H1 (cell line): ENCODE measurements around the gene NMT1. TPM values are rescaled to one million over a fixed set of nuclear protein-coding genes. Genes with fewer than 3 reads are reported as not detected.

ENCODE experiments used
- CTCF ChIA-PET: fragments of 300-600 bp; sonication (Branson Sonifier 250); formaldehyde crosslinking; loops from one replicate; lab custom pipeline; 2021; ENCODE audit not compliant: partially characterized antibody; lab: Charles Lee
- POLR2A ChIA-PET: fragments of 300-600 bp; sonication (Branson Sonifier 250); formaldehyde crosslinking; loops from one replicate; lab custom pipeline; 2021; ENCODE audit warnings: inconsistent platforms; ENCODE audit not compliant: partially characterized antibody; lab: Charles Lee
- DNase-seq, 2 experiments: peaks; one replicate each; pipeline versions ENCODE4 v3.0.0 to v3.0.0-alpha.2; 2010 to 2022; ENCODE audit warnings: low spot score in 2 of 2, low read depth in 1 of 2, mixed read lengths in 1 of 2
- FAIRE-seq: peaks from 2 replicates; lab custom pipeline; 2011; peaks lifted over from hg19 to GRCh38; lab: Jason Lieb, UNC
- H2AFZ ChIP-seq: 2 replicates; pipeline ENCODE4 v1.8.1; 2012; ENCODE audit warnings: low read length, inconsistent platforms
- H2AK5ac ChIP-seq: 2 replicates; pipeline ENCODE4 v1.6.1; 2013; ENCODE audit warnings: low read depth, low read length
- H2BK120ac ChIP-seq: replicated peaks from 2 replicates; pipeline ENCODE3; 2013; ENCODE audit warnings: low read depth, low read length, inconsistent platforms
- H2BK12ac ChIP-seq: 2 replicates; pipeline ENCODE4 v1.6.1; 2013; ENCODE audit warnings: low read depth, low read length
- H2BK15ac ChIP-seq: 2 replicates; pipeline ENCODE4 v1.6.1; 2013; ENCODE audit warnings: low read length
- H2BK20ac ChIP-seq: 2 replicates; pipeline ENCODE4 v1.6.1; 2013; ENCODE audit warnings: low read length
- H2BK5ac ChIP-seq: 2 replicates; pipeline ENCODE4 v1.6.1; 2013; ENCODE audit warnings: low read depth, low read length
- H3K14ac ChIP-seq: 2 replicates; pipeline ENCODE4 v1.6.1; 2013; ENCODE audit warnings: inconsistent platforms; ENCODE audit not compliant: insufficient read length
- H3K18ac ChIP-seq: 2 replicates; pipeline ENCODE4 v1.6.1; 2013; ENCODE audit warnings: low read length; ENCODE audit errors: extremely low read depth
- H3K23ac ChIP-seq: 2 replicates; pipeline ENCODE4 v1.6.1; 2013; ENCODE audit warnings: inconsistent platforms; ENCODE audit not compliant: insufficient read length
- H3K23me2 ChIP-seq: 2 replicates; pipeline ENCODE4 v1.6.1; 2013; ENCODE audit warnings: low read depth, low read length
- H3K27ac ChIP-seq: 2 replicates; pipeline ENCODE4 v1.6.1; 2011; ENCODE audit warnings: low read depth, low read length, inconsistent platforms
- H3K27me3 ChIP-seq, 4 experiments: replicated peaks in 1 of 4; 1 replicate in 1 of 4; 2 replicates in 3 of 4; pipeline versions ENCODE4 v1.6.1 to v1.8.1; 2011 to 2013; ENCODE audit warnings: low read length in 3 of 4, mild to moderate bottlenecking in 3 of 4, inconsistent platforms in 2 of 4, mixed read lengths in 2 of 4, moderate library complexity in 1 of 4; ENCODE audit not compliant: control insufficient read depth in 3 of 4, insufficient read depth in 3 of 4; ENCODE audit errors: extremely low read depth in 1 of 4
- H3K36me3 ChIP-seq, 4 experiments: 2 replicates each; pipeline versions ENCODE4 v1.6.1 to v1.8.1; 2011 to 2013; ENCODE audit warnings: mild to moderate bottlenecking in 4 of 4, low read length in 3 of 4, moderate library complexity in 2 of 4, control low read depth in 1 of 4, inconsistent platforms in 1 of 4; ENCODE audit not compliant: insufficient read depth in 4 of 4, control insufficient read depth in 2 of 4
- H3K4ac ChIP-seq: replicated peaks from 2 replicates; pipeline ENCODE3; 2013; ENCODE audit warnings: low read length, low read depth, mixed read lengths, inconsistent platforms; ENCODE audit not compliant: insufficient read length
- H3K4me1 ChIP-seq, 4 experiments: replicated peaks in 1 of 4; 1 replicate in 1 of 4; 2 replicates in 3 of 4; pipeline versions ENCODE4 v1.6.1 to v1.8.1; 2011 to 2013; ENCODE audit warnings: low read length in 3 of 4, inconsistent platforms in 2 of 4, mixed read lengths in 1 of 4; ENCODE audit not compliant: insufficient read depth in 4 of 4, control insufficient read depth in 3 of 4
- H3K4me2 ChIP-seq, 2 experiments: 2 replicates each; pipeline versions ENCODE4 v1.6.1 to v1.8.1; 2011 to 2013; ENCODE audit warnings: low read depth in 2 of 2, low read length in 2 of 2, control low read depth in 1 of 2, inconsistent platforms in 1 of 2, mild to moderate bottlenecking in 1 of 2; ENCODE audit not compliant: insufficient read depth in 1 of 2
- H3K4me3 ChIP-seq, 4 experiments: fragments of 200-600, 300-600 bp in 1 of 4; sonication (generic), shearing (Covaris generic), sonication (Bioruptor Twin) in 1 of 4; 2 replicates each; pipeline versions ENCODE4 v1.5.1 to v1.8.1; 2011 to 2016; ENCODE audit warnings: low read length in 4 of 4, low read depth in 3 of 4, control low read depth in 2 of 4, inconsistent platforms in 2 of 4, mild to moderate bottlenecking in 2 of 4, mixed read lengths in 1 of 4, moderate library complexity in 1 of 4; ENCODE audit not compliant: insufficient read depth in 2 of 4; ENCODE audit errors: extremely low read depth in 1 of 4
- H3K56ac ChIP-seq: replicated peaks from 2 replicates; pipeline ENCODE3; 2013; ENCODE audit warnings: low read depth, mild to moderate bottlenecking, mixed read lengths, low read length, inconsistent platforms; ENCODE audit not compliant: insufficient read length
- H3K79me1 ChIP-seq: 2 replicates; pipeline ENCODE4 v1.6.1; 2013; ENCODE audit warnings: low read depth, low read length, control low read depth
- H3K79me2 ChIP-seq, 2 experiments: 2 replicates each; pipeline versions ENCODE4 v1.6.1 to v1.8.1; 2012 to 2013; ENCODE audit warnings: low read length in 2 of 2, mild to moderate bottlenecking in 2 of 2, inconsistent platforms in 1 of 2; ENCODE audit not compliant: insufficient read depth in 2 of 2, control insufficient read depth in 1 of 2
- H3K9ac ChIP-seq, 4 experiments: replicated peaks in 1 of 4; 1 replicate in 1 of 4; 2 replicates in 3 of 4; pipeline versions ENCODE4 v1.6.1 to v1.8.1; 2011 to 2013; ENCODE audit warnings: low read depth in 3 of 4, low read length in 3 of 4, control low read depth in 2 of 4, mild to moderate bottlenecking in 2 of 4, moderate library complexity in 2 of 4, inconsistent platforms in 1 of 4; ENCODE audit errors: extremely low read depth in 1 of 4
- H3K9me3 ChIP-seq, 2 experiments: 2 replicates each; pipeline versions ENCODE4 v1.6.1 to v1.8.1; 2012 to 2013; ENCODE audit warnings: mild to moderate bottlenecking in 2 of 2, moderate library complexity in 2 of 2, control low read depth in 1 of 2, inconsistent platforms in 1 of 2, low read depth in 1 of 2, low read length in 1 of 2, mixed read lengths in 1 of 2; ENCODE audit not compliant: insufficient read depth in 2 of 2
- H4K20me1 ChIP-seq, 2 experiments: replicated peaks in 1 of 2; 2 replicates each; pipeline versions ENCODE3 to v1.8.1; 2011 to 2013; ENCODE audit warnings: inconsistent platforms in 2 of 2, low read length in 2 of 2, mild to moderate bottlenecking in 1 of 2; ENCODE audit not compliant: insufficient read depth in 2 of 2, control insufficient read depth in 1 of 2
- H4K5ac ChIP-seq: 2 replicates; pipeline ENCODE4 v1.6.1; 2013; ENCODE audit warnings: low read length, low read depth, mixed read lengths, inconsistent platforms; ENCODE audit not compliant: insufficient read length
- H4K8ac ChIP-seq: 2 replicates; pipeline ENCODE4 v1.8.0; 2013; ENCODE audit warnings: mild to moderate bottlenecking, moderate library complexity, low read length, inconsistent platforms; ENCODE audit not compliant: insufficient read depth; ENCODE audit errors: extremely low read depth
- H4K91ac ChIP-seq: replicated peaks from 2 replicates; pipeline ENCODE3; 2013; ENCODE audit warnings: low read length, mixed read lengths, inconsistent platforms; ENCODE audit not compliant: insufficient read length
- BRCA1 ChIP-seq: IDR thresholded peaks from 2 replicates; pipeline ENCODE4 v1.6.1; 2012; ENCODE audit warnings: low read depth, low read length, improper control_type of control experiment
- CBX5 ChIP-seq: fragments of 300-800, 300-1000 bp; sonication (generic); IDR thresholded peaks from 2 replicates; pipeline ENCODE4 v1.7.1; 2016; ENCODE audit warnings: antibody characterized with exemption, low read length, low read depth
- CBX8 ChIP-seq: fragments of 300-800, 300-1000 bp; sonication (generic); IDR thresholded peaks from 2 replicates; pipeline ENCODE4 v1.7.1; 2016; ENCODE audit warnings: low read depth, low read length, borderline replicate concordance
- CEBPB ChIP-seq: IDR thresholded peaks from 2 replicates; pipeline ENCODE4 v1.6.1; 2012; ENCODE audit warnings: low read depth, low read length
- EGR1 ChIP-seq: IDR thresholded peaks from 2 replicates; pipeline ENCODE4 v1.6.1; 2011; ENCODE audit warnings: low read depth, low read length, borderline replicate concordance
- EP300 ChIP-seq, 2 experiments: IDR thresholded peaks; 1 replicate in 1 of 2; 2 replicates in 1 of 2; pipeline ENCODE4 v1.6.1; 2011 to 2012; ENCODE audit warnings: low read depth in 2 of 2, low read length in 2 of 2, mild to moderate bottlenecking in 2 of 2, borderline replicate concordance in 1 of 2, inconsistent platforms in 1 of 2, moderate library complexity in 1 of 2
- GTF2F1 ChIP-seq: IDR thresholded peaks from 2 replicates; pipeline ENCODE4 v1.6.1; 2012; ENCODE audit warnings: low read depth, low read length, improper control_type of control experiment, borderline replicate concordance
- JUND ChIP-seq: IDR thresholded peaks from 2 replicates; pipeline ENCODE4 v1.6.1; 2011; ENCODE audit warnings: mild to moderate bottlenecking, improper control_type of control experiment, low read length
- KDM1A ChIP-seq: fragments of 200-600, 300-600 bp; sonication (generic); IDR thresholded peaks from 2 replicates; pipeline ENCODE4 v1.7.1; 2016; ENCODE audit warnings: mild to moderate bottlenecking, low read length, borderline replicate concordance
- KDM4A ChIP-seq: IDR thresholded peaks from one replicate; pipeline ENCODE4 v1.7.1; 2012; ENCODE audit warnings: low read depth, mild to moderate bottlenecking, moderate library complexity, low read length, inconsistent platforms; ENCODE audit not compliant: severe bottlenecking
- SIN3A ChIP-seq, 2 experiments: IDR thresholded peaks in 1 of 2; conservative IDR thresholded peaks in 1 of 2; 2 replicates each; pipeline ENCODE4 v1.6.1; 2011 to 2012; ENCODE audit warnings: low read length in 2 of 2, improper control_type of control experiment in 1 of 2, low read depth in 1 of 2, mild to moderate bottlenecking in 1 of 2
- SIRT6 ChIP-seq: IDR thresholded peaks from one replicate; pipeline ENCODE4 v1.7.1; 2012; ENCODE audit warnings: low read length, inconsistent platforms
- WGBS, 2 experiments: shearing (Covaris generic) in 1 of 2; methylation state at CpG; one replicate each; pipeline versions ENCODE4 v1.1.6 to v1.1.7; 2013 to 2015; ENCODE audit warnings: low lambda C conversion rate in 2 of 2, mixed read lengths in 2 of 2, inconsistent platforms in 1 of 2, low coverage in 1 of 2, missing lambda C conversion rate in 1 of 2; ENCODE audit not compliant: insufficient replicate concordance in 2 of 2, insufficient coverage in 1 of 2, insufficient read length in 1 of 2; ENCODE audit errors: extremely low coverage in 1 of 2, missing lambda C conversion rate in 1 of 2; 5-methylcytosine and 5-hydroxymethylcytosine counted together
- polyA plus RNA-seq, 7 experiments: library from polyadenylated mRNA; depleted of rRNA in 3 of 7; stranded (reverse) in 5 of 7; unstranded in 2 of 7; fragments of >200 nt in 5 of 7; fragments of 200-250 nt in 2 of 7; gene quantifications; 1 replicate in 5 of 7; 2 replicates in 1 of 7; 4 replicates in 1 of 7; pipeline versions ENCODE4 v1.2.1 to v1.2.3, GENCODE V29; 2011 to 2013; ENCODE audit warnings: missing spikeins in 2 of 7, mixed read lengths in 2 of 7
- total RNA-seq: library from RNA; stranded (reverse); fragmentation: NEBNext Ultra II Directional; extraction: Animal tissue kit (Norgen Biotek cat#: 25700); gene quantifications from 2 replicates; pipeline ENCODE4 v1.2.1, GENCODE V29; 2021

The NMT1 gene
- total and polyA plus RNA-seq, 2 of the 8 experiments (the other 6 are each of a cell fraction or from before 2014, with no cell fraction given): 42.9 to 149 TPM

DNA sequence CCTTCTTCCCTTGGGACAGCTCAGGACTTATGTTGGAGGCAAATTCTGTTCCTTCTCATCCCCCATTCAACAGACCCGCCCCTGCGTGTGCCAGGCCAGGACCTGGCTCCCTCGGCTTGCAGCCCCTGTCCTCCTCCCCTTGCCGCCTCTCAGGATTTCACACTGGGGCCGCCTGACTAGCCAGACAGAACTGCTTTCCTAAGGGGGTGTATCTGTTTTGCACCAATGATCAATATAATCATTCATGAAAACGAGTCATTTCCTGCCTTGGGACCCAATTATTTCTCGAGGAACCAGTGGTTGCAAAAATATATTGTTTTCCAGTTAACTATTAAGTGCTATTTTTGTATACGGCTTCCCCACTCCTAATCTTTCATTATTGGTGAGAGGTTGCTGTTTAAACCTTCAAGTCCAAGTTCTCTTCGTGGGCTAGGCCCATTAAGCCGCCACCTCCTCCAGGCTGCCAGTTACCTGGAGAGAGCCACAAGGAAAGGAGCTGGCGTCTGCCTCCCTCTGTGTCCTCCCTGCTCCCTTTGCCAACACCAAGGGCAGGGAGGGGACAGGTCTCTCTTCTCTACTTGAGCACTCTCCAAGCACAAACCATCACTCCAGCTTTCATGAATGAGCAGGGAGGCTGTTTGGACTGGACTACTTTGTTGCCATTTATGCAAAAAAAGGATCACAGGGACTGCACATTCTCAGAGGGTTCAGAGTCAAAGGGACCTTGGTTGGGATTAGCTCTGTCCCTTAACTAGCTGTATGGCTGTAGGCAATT, 18.6 kb upstream of the NMT1 start:
- H3K36me3 ChIP-seq: no peaks in the 10 kb centered on the region; a peak in 1 of 8 replicates
- H4K20me1 ChIP-seq: peaks cover 5 to 6% of the 10 kb centered on the region in 2 experiments
- no peak overlapping the region for H3K56ac ChIP-seq
- H2AFZ ChIP-seq: no peak overlapping the region
- no peaks in the 10 kb centered on the region for H3K9me3 ChIP-seq
- no peak overlapping the region for H2BK12ac ChIP-seq
- no peak overlapping the region for H4K91ac ChIP-seq
- DNase-seq: no peak
- peaks cover 11% of the 10 kb centered on the region for H3K79me1 ChIP-seq
- FAIRE-seq: no peak
- H2AK5ac ChIP-seq: no peak overlapping the region
- no peak overlapping the region for H3K4me3 ChIP-seq
- peaks cover 4 to 11% (median 8%) of the 10 kb centered on the region in 4 experiments for H3K4me1 ChIP-seq
- 89% methylated on average over 11 of the region's 11 CpGs; no CpG with 5 or more reads in 1 of the 2 experiments for WGBS, 2 experiments
- no peak overlapping the region for H3K27ac ChIP-seq
- H3K23ac ChIP-seq: no peak overlapping the region
- no peaks in the 10 kb centered on the region; the same call in 1 of the 2 replicates for H3K23me2 ChIP-seq
- no peak overlapping the region for H3K14ac ChIP-seq
- H4K8ac ChIP-seq: no peak overlapping the region
- H3K4ac ChIP-seq: no peak overlapping the region
- H3K9ac ChIP-seq: no peak overlapping the region
- H3K18ac ChIP-seq: no peak overlapping the region
- no peak overlapping the region for H2BK120ac ChIP-seq
- no peak overlapping the region for H3K4me2 ChIP-seq
- no peak overlapping the region for H4K5ac ChIP-seq
- H3K27me3 ChIP-seq: no peaks in the 10 kb centered on the region
- peaks cover 0 to 27% of the 10 kb centered on the region in 2 experiments; a peak in 2 of 4 replicates for H3K79me2 ChIP-seq
- no peak overlapping the region for H2BK5ac ChIP-seq
- H2BK15ac ChIP-seq: no peak overlapping the region
- POLR2A ChIA-PET: interaction anchor here (0.5 to 2.4 kb wide), 9 partner anchors 9 to 119 kb away, joined by 3 to 13 read pairs (median 3); partner anchors contain the start of genes DCAKD and NMT1
- no peak overlapping the region for H2BK20ac ChIP-seq
- CTCF ChIA-PET: interaction anchor here (0.6 to 14.2 kb wide), 6 partner anchors 11 to 324 kb away, joined by 3 to 120 read pairs (median 4); no protein-coding TSS in a partner anchor
- TF ChIP-seq SIN3A (conservative IDR thresholded peaks at IDR 0.05 in 1 of 2, IDR thresholded peaks at IDR 0.05 in 1 of 2; ENCODE audit: low read depth in 1 of 2, low read length in 2 of 2) (no peak), GTF2F1 (no peak), CBX8 (no peak), CBX5 (no peak), KDM1A (no peak), BRCA1 (no peak), CEBPB (no peak), KDM4A (no peak), SIRT6 (no peak), EGR1 (no peak), EP300 (IDR thresholded peaks at IDR 0.05; ENCODE audit: borderline replicate concordance in 1 of 2, low read depth in 2 of 2, low read length in 2 of 2) (no peak), JUND (no peak)
